C1 segment of cervical spinal cord (tissue), 14 donors: ENCODE data around the gene GABARAPL2.

Source experiments
- DNase-seq, 14 donors: peaks; one replicate each; lab custom pipeline; 2025; lab: John Stamatoyannopoulos, UW

Gene GABARAPL2

GRCh38 chr16:75552951-75553350 lies 13.2 kb upstream of the GABARAPL2 start:
- no peak for DNase-seq

DNA sequence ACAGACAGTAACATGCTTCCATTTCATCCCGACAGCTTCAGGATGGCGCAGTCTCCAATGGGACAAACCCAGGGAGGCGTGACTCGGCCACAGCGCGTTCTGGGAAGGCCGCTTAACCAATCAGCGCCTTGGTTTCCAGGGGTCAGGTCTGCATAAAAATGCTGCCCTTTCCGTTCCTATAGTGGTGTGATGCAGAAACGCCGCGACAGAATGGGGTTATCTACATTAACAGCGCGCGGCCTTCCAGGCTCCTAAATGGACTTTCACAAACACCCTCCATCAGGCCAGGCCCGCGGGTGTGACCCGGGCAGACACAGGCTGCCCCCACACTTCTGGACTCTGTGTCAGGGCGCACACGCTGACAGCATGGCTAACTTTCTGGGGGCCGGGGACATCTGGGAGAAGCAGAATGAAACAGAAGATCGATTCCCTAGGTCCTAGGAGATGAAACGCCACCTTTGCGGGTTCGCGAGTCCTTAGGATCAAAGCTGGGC lies 10.9 kb upstream of the GABARAPL2 start:
- peak in 13 of 14 donors; percentile 36 to 87 (median 67) for DNase-seq

GRCh38 chr16:75555707-75556430 lies 10.3 kb upstream of the GABARAPL2 start, which contains the start of gene TMEM231:
TSS of gene TMEM231 (minus strand) at chr16:75556252. CDS start at chr16:75556209, 43 bp downstream.
- DNase-seq = peak; percentile 56 to 94 (median 91)

DNA sequence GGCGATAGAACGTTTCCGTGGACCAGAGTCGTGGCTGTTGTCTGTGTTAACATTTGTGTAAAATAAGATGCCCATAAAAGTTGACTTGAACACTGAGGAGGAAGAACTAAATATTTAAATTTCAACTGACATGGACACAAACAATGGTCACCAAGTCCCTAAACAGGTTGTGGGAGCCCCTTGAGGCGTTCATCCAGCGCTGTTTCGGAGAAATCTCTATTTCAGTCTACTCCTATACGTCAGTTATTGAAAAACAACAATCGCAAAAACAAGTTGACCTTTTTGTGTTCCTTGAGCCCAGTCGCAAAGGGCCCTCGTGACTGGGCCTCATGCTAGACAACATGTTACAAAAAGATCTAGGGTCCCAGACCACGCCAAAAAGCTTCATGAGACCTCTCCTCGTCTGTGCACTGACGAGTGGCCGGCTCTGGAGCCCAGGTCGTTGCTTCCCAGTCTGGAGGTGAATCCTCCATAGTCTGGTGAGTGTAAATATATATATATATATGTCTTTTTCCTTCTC lies 9.7 kb upstream of the GABARAPL2 start:
- DNase-seq = no peak

GRCh38 chr16:75558846-75559401 lies 7.3 kb upstream of the GABARAPL2 start:
- no peak for DNase-seq

DNA sequence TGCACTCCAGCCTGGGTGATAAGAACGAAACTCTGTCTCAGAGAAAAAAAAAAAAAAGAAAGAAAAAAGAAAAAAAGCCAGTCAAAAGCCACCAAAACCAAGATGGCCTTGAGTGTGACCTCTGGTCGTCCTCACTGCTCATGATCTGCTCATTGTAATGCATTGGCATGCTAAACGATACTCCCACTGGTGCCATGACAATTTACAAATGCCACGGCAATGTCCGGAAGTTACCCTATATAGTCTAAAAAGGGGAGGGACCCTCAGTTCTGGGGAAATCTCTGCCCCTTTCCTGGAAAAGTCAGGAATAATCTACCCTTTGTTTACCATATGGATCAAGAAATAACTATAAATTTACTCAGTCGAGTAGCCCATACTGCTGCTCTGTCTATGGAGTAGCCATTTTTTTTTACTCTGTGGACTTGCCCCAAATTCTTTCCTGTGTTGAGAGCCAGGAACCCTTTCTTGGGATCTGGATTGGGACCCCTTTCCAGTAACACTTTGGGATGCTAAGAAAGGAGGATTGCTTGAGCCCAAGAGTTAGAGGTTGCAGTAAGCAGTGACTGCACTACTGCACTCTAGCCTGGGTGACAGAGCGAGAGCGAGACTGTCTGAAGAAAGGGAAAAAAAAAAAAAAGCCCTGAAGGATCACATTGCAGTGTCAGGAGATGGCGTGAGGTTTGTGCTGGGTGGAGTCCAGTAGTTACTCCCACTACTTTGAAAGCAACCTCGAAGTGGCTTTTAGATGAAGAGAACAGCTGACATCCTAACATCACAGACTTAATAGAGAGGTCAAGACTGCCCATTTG lies 6.4 kb upstream of the GABARAPL2 start:
- no peak for DNase-seq

- no peak for DNase-seq
These were observed 539 bp upstream of the GABARAPL2 start for GRCh38 chr16:75565640-75566039.

- peak in 1 of 14 donors; percentile 54 for DNase-seq
These were observed 628 bp downstream of the GABARAPL2 start for GRCh38 chr16:75566758-75567255.

DNA sequence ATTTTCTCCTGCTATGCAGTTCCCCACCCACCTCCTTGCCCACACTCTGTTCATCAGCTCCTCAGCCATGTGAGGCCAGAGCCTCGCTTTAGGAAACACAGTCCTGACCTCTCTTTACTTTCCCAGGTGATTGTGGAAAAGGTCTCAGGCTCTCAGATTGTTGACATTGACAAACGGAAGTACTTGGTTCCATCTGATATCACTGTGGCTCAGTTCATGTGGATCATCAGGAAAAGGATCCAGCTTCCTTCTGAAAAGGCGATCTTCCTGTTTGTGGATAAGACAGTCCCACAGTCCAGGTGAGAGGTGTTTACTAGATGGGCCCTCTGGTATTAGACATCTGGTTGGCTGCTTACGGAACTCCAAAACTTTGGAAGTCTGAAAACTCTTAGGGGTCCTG lies 1.7 kb downstream of the GABARAPL2 start:
- DNase-seq = no peak

- no peak for DNase-seq
These were observed 4.4 kb downstream of the GABARAPL2 start for GRCh38 chr16:75570396-75571065.

GRCh38 chr16:75572864-75573542 lies 6.8 kb downstream of the GABARAPL2 start:
- no peak for DNase-seq

DNA sequence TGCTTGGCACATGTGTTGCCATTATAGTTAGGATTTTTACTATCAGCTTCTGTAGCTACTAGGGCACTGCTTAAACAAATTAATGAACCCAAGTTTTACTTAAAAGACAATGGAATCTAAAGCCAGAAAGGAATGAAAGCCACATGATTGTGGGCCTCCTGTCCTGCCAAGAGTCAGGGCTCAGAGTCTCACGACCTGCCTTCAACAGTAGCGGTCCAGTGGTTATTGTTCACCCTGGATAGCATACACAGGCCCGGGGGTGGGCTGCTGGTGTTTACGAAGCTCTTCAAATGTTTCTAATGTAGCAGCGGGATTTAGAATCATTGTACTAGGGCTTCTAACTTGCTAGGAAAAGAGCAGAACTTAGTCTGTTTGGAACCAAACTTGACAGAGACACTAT lies 7.8 kb downstream of the GABARAPL2 start:
- no peak for DNase-seq

DNA sequence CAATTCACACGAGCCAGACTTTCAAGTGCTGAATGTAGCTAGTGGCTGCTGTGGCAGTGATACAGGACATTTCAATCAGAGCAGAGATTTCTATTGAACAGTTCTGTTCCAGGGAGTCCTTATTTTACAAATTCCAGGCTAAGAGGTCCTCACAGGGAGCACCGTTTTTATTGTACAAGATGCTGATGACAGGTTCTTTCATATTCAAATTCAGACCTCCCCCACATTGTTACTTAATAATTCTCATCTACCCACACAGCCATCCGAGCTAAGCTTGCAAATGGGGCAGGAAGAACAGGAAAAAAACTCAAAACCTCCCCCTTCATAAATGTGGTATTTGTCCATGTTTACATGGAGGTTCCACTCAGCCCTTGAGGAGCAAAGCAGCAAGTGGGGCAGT lies 9.8 kb downstream of the GABARAPL2 start:
- no peak for DNase-seq

DNA sequence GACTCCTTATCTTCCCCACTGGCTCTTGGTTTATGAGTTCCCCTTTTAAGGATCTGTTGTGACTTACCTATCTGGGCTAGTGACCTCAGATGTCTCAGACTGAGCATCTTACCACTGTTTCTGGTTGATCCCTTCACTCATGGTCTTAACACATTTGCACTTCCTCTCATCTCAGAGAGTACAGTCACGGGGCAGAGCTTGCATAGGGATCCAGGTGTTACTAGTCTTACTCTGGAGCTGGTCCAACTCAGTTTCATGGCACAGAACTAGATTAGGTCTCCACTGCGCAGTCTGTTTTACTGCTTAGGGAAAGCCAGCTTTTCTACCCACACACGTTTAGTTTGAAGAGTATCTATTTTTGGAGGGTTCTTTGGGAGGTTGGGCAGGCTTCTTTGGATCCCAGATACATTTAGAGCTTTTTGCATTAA lies 10.2 kb downstream of the GABARAPL2 start:
- DNase-seq = no peak

DNA sequence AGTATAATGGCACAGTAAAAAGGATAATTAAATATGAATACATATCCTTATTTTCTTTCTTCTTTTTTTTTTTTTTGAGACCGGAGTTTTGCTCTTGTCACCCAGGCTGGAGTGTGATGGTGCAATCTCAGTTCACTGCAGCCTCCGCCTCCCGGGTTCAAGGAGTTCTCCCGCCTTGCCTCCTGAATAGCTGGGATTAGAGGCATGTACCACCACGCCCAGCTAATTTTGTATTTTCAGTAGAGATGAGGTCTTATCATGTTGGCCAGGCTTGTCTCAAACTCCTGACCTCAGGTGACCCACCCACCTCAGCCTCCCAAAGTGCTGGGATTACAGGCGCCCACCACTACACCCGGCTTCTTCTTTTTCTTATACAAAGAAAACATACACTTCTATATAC lies 12.0 kb downstream of the GABARAPL2 start:
- no peak for DNase-seq

- no peak for DNase-seq
These were observed 12.5 kb downstream of the GABARAPL2 start for GRCh38 chr16:75578725-75579124.

GRCh38 chr16:75579281-75579834 lies 13.2 kb downstream of the GABARAPL2 start:
- DNase-seq = peak in 1 of 14 donors; percentile 21

DNA sequence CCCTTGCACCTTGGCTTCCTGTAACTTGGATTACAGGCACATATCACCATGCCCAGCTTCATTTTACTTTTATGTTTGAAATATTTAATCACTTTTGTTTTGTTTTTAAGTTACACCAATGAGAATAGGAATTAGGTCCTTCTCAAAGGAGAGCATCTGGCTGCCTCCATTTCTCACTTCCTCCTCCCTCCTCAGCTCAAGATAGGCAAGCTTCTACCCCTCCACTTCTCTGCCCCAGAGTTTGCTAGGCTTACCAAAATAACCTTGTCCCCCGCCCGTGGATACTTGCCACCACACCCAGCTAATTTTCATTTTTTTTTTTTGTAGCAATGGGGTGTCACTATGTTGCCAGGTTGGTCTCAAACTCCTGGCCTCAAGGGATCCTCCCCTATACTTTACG lies 17.9 kb downstream of the GABARAPL2 start:
- no peak for DNase-seq

DNA sequence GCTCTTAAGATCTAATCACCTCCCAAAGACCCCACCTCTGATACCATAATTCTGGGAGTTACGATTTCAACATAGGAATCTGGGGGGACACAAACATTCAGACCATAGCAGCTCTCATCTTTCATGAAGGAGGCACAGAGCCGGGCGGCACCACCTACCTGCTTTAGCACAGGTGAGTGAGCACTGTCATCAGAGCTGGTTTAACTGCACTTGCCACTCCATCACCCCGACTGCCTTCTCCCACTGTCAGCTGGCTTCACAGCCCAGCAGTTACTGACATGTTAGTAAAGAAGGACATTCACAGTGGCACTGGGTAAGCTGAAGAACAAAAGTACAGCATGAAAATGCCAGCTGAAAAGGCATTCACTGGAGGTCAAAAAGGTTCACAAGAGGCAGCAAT lies 22.5 kb downstream of the GABARAPL2 start:
- no peak for DNase-seq

GRCh38 chr16:75589306-75589705 lies 23.1 kb downstream of the GABARAPL2 start:
- DNase-seq = peak in 7 of 14 donors; percentile 10 to 64 (median 34)
